Measurements from ENCODE around the gene LYPD1.
"Not testable (repeated sequence)": the region's sequence is repeated elsewhere in the genome, so short reads cannot be mapped to it uniquely, and the experiment has no call there.

Gene LYPD1

GRCh38 chr2:132669908-132670495 is at the start of gene LYPD1:
Gene LYPD1, minus strand, starts transcription at chr2:132670205. Its CDS starts 273 bp downstream, at chr2:132669932.
- DNase-seq, result no peak

GRCh38 chr2:132719480-132719879 is 49.5 kb upstream of the LYPD1 start:
- no peak for DNase-seq

GRCh38 chr2:132716954-132717353 is 46.9 kb upstream of the LYPD1 start:
- DNase-seq, result no peak

DNA sequence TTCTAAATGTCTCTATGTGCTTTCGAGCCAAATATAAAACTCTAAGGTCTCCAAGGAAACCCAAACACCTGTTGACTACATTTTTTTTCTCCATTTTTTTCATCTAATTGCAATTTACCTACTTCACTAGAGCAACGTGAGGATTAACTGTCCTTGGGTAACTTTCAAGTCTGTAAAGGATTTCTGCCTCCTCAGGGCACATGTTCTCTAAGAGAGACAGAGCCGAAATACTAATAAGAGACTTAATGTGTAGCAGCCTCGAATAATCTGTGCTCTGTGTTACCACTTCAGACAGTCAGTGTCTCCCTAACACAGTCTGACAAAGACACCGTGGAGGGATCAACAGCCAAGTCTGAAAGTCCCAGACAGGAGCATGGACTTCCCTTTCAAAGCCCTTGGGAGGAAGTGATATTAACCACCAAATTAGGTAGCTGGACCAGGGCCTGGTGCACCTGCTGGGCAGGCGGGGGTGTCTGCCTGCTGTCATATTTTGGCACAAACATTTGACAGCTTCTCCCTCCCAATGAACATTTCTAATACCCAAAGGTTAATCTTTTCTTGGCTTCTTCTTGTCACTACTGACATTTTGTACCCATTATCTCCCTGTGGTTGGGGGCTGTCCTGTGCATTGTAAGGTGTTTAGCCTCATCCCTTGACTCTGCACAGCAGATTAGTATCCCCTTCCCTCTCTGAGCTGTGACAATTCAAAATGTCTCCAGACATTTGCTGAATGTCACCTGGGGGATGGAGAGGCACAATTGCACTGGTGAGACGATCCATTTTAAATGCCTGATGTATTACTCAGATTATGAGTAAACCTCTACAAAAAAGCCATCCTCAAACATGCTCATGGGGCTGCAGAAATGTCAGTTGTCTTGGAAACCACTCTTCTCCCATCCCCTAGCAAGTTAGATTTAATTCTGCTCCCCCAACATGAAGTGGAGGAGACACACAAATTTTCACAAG is 45.7 kb upstream of the LYPD1 start:
- DNase-seq, result no peak

DNA sequence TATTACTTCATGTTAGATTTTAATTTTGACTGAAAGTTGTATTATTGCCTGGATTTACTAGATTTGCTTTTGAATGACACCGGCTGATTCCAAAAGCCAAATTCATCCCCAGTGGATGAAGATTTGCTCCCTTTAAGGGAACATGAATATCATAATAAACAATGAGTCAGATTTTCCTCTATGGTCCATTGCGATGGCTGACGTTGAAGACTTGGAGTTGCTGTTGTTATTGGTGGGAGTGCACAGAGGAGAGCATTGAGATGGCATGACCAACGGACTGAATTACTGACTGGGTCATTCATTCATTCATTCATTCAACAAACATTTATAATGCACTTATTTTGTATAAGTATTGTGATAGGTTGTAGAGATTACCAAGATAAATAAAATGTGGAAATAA is 33.4 kb upstream of the LYPD1 start:
- DNase-seq, result no peak

DNA sequence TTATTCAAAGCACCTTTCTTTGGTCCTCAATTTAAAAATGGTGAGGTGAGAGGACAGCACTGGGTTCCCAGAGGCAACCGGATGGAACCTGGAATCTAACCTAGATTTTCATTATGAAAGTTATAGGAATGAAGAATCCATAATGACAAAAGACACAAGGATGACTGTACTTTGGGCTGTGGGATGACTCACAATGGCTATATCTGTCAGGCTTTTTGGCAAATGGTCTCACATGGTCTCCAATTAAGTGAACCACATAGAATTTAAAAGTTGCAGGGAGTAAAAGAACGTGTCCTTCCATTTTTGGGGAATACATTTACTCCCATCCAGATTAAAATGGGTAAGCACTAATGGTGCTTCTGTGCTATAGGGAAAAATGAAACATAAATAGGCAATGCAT is 31.8 kb upstream of the LYPD1 start:
- DNase-seq, result no peak

- DNase-seq, result not testable (repeated sequence)
Observed at GRCh38 chr2:132699802-132700201, 29.8 kb upstream of the LYPD1 start.

GRCh38 chr2:132698347-132698746 is 28.3 kb upstream of the LYPD1 start:
- DNase-seq, result not testable (repeated sequence)

GRCh38 chr2:132697556-132698205 is 27.7 kb upstream of the LYPD1 start:
- DNase-seq, result no peak

GRCh38 chr2:132692816-132693215 is 22.8 kb upstream of the LYPD1 start:
- DNase-seq, result no peak

GRCh38 chr2:132691556-132691955 is 21.6 kb upstream of the LYPD1 start:
- DNase-seq, result no peak

- no peak for DNase-seq
Observed at GRCh38 chr2:132690664-132691303, 20.8 kb upstream of the LYPD1 start.

DNA sequence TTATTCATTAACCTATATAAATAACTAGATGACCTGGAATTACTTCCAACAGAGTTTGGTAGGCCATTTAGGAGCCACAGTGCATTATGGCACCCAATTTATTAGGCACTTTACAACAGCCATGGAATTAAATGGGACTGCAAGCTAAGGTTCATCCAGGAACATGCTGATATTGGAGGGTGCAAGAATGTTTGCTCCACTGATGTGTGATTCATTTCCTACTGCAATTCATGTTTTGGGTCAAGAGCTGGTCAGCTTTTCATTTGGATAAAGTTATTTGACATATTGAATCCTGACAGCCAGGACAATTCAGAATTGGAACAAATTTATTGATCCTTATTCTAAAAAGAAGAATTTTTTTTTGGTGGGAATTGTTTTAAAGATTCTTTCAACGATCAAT is 11.8 kb upstream of the LYPD1 start:
- no peak for DNase-seq

- DNase-seq, result no peak
Observed at GRCh38 chr2:132680544-132680943, 10.5 kb upstream of the LYPD1 start.

DNA sequence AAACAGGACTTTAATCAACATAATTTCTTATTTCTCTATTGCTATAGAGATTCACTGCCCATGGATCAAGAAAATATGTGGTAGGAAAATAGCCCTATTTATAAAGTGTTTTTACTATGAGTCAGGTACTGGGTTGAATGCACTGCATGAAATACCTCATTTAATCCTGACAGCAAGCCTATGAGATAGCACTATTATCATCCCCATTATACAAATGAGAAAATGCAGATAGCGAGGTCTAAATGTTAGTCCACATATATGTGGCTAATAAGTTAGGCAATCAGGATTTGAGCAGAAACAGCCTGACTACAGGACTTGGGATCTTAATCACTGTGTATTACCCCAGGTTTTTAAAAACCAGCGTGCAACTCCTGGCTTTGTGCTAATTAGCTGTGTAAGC is 8.5 kb upstream of the LYPD1 start:
- no peak for DNase-seq

DNA sequence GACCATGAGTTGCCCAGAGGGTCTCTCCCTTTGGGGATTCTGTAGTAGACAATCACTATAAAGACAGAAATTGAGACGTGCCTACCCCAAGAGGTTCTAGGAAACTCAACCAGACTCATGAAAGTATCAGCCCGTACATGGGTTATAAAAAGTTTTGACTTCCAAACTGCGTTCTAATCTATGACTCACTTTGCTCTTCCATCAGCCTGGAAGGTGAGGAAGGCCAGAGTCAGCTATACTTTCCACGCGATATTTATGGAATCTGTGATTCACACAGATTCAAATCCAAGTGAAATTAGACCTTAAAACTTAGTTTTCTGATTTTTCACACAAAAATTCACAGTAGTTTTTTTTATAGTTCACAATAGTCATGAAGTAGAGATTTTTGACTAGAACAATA is 7.7 kb upstream of the LYPD1 start:
- DNase-seq, result no peak

GRCh38 chr2:132676999-132677398 is 7.0 kb upstream of the LYPD1 start:
- DNase-seq, result no peak

- no peak for DNase-seq
Observed at GRCh38 chr2:132671151-132671835, 1.3 kb upstream of the LYPD1 start.

GRCh38 chr2:132670496-132671150 is 618 bp upstream of the LYPD1 start:
- no peak for DNase-seq

- no peak for DNase-seq
Observed at GRCh38 chr2:132668987-132669907, 758 bp downstream of the LYPD1 start.
